Measurements from ENCODE around the gene RCOR1. TPM values are rescaled to one million over a fixed set of nuclear protein-coding genes. Genes with fewer than 3 reads are reported as not detected.

Gene RCOR1
- polyA plus RNA-seq, 1 donor (not counting 4 experiments of a cell fraction or from before 2014, with no cell fraction given) = 27.0 TPM

- H3K4me1 ChIP-seq (ENCODE audit: control insufficient read depth, extremely low read depth, insufficient read depth, low read length) = no peaks in the 10 kb centered on the region
- H3K9me1 ChIP-seq (ENCODE audit: control insufficient read depth, extremely low read depth, insufficient read depth, low read length) = peaks cover 2% of the 10 kb centered on the region
- FAIRE-seq (no peak), DNase-seq (ENCODE audit: low read depth, low spot score) (no peak)
- H3K36me3 ChIP-seq (ENCODE audit: control insufficient read depth in 2 of 2, extremely low read depth in 1 of 2, insufficient read depth in 2 of 2, low read length in 2 of 2) = peaks cover 0 to 6% of the 10 kb centered on the region in 2 experiments
- H3K27ac ChIP-seq (ENCODE audit: control insufficient read depth, insufficient read depth, low read length) = no peak overlapping the region
- H3K79me2 ChIP-seq (ENCODE audit: control insufficient read depth, insufficient read depth, low read length) = peaks cover 88% of the 10 kb centered on the region
- dilution Hi-C loops (cut with MboI; ENCODE audit: extremely low pct_ligation_motif_present, low sequenced_read_pairs) = no loop called here
- H2AFZ ChIP-seq (ENCODE audit: control insufficient read depth, low read length) = no peak overlapping the region
- H3K27me3 ChIP-seq (ENCODE audit: control insufficient read depth, extremely low read depth, insufficient read depth, low read length) = no peaks in the 10 kb centered on the region
- H3K9me3 ChIP-seq (ENCODE audit: control insufficient read depth, low read depth, low read length) = no peaks in the 10 kb centered on the region
- H3K9ac ChIP-seq (ENCODE audit: control insufficient read depth, extremely low read depth, insufficient read depth, low read length) = no peak overlapping the region
- H4K20me1 ChIP-seq (ENCODE audit: control insufficient read depth, extremely low read depth, insufficient read depth, low read length) = peaks cover 24% of the 10 kb centered on the region
- TF ChIP-seq EZH2 (IDR thresholded peaks at IDR 0.05; ENCODE audit: low read length) (no peak), CTCF (optimal IDR thresholded peaks at IDR 0.05 in 1 of 3, IDR thresholded peaks at IDR 0.05 in 1 of 3, conservative IDR thresholded peaks at IDR 0.05 in 1 of 3; ENCODE audit: extremely low read depth in 1 of 3, insufficient read depth in 2 of 3, low read length in 3 of 3) (no peak)
- H3K4me3 ChIP-seq (ENCODE audit: control insufficient read depth in 2 of 3, extremely low read depth in 1 of 3, insufficient read depth in 2 of 3, low read depth in 1 of 3, low read length in 3 of 3) = no peak overlapping the region
- H3K4me2 ChIP-seq (ENCODE audit: control insufficient read depth, extremely low read depth, insufficient read depth, low read depth, low read length) = no peak overlapping the region
These were observed 36.6 kb downstream of the RCOR1 start for GRCh38 chr14:102629011-102629444.

GRCh38 chr14:102629808-102630350 is 37.4 kb downstream of the RCOR1 start:
- no peaks in the 10 kb centered on the region for H3K4me1 ChIP-seq (ENCODE audit: control insufficient read depth, extremely low read depth, insufficient read depth, low read length)
- no peak overlapping the region for H3K4me2 ChIP-seq (ENCODE audit: control insufficient read depth, extremely low read depth, insufficient read depth, low read depth, low read length)
- no peaks in the 10 kb centered on the region for H3K9me3 ChIP-seq (ENCODE audit: control insufficient read depth, low read depth, low read length)
- H3K27ac ChIP-seq (ENCODE audit: control insufficient read depth, insufficient read depth, low read length) = no peak overlapping the region
- H3K27me3 ChIP-seq (ENCODE audit: control insufficient read depth, extremely low read depth, insufficient read depth, low read length) = no peaks in the 10 kb centered on the region
- H3K79me2 ChIP-seq (ENCODE audit: control insufficient read depth, insufficient read depth, low read length) = peaks cover 85% of the 10 kb centered on the region
- peaks cover 18% of the 10 kb centered on the region for H4K20me1 ChIP-seq (ENCODE audit: control insufficient read depth, extremely low read depth, insufficient read depth, low read length)
- dilution Hi-C loops (cut with MboI; ENCODE audit: extremely low pct_ligation_motif_present, low sequenced_read_pairs) = no loop called here
- TF ChIP-seq EZH2 (IDR thresholded peaks at IDR 0.05; ENCODE audit: low read length) = no peak
- H3K9me1 ChIP-seq (ENCODE audit: control insufficient read depth, extremely low read depth, insufficient read depth, low read length) = peaks cover 2% of the 10 kb centered on the region
- FAIRE-seq (no peak), DNase-seq (ENCODE audit: low read depth, low spot score) (no peak)
- H3K4me3 ChIP-seq (ENCODE audit: control insufficient read depth in 2 of 3, extremely low read depth in 1 of 3, insufficient read depth in 2 of 3, low read depth in 1 of 3, low read length in 3 of 3) = no peak overlapping the region
- no peak overlapping the region for H3K9ac ChIP-seq (ENCODE audit: control insufficient read depth, extremely low read depth, insufficient read depth, low read length)
- peaks cover 0 to 6% of the 10 kb centered on the region in 2 experiments for H3K36me3 ChIP-seq (ENCODE audit: control insufficient read depth in 2 of 2, extremely low read depth in 1 of 2, insufficient read depth in 2 of 2, low read length in 2 of 2)
- H2AFZ ChIP-seq (ENCODE audit: control insufficient read depth, low read length) = no peak overlapping the region

- dilution Hi-C loops (cut with MboI; ENCODE audit: extremely low pct_ligation_motif_present, low sequenced_read_pairs) = no loop called here
- Histone ChIP-seq H3K4me3 (ENCODE audit: control insufficient read depth in 2 of 3, extremely low read depth in 1 of 3, insufficient read depth in 2 of 3, low read depth in 1 of 3, low read length in 3 of 3) (no peak overlapping the region), H3K27me3 (ENCODE audit: control insufficient read depth, extremely low read depth, insufficient read depth, low read length) (no peaks in the 10 kb centered on the region), H3K9me1 (ENCODE audit: control insufficient read depth, extremely low read depth, insufficient read depth, low read length) (peaks cover 2% of the 10 kb centered on the region), H4K20me1 (ENCODE audit: control insufficient read depth, extremely low read depth, insufficient read depth, low read length) (peaks cover 17% of the 10 kb centered on the region), H3K79me2 (ENCODE audit: control insufficient read depth, insufficient read depth, low read length) (peaks cover 85% of the 10 kb centered on the region), H3K4me1 (ENCODE audit: control insufficient read depth, extremely low read depth, insufficient read depth, low read length) (no peaks in the 10 kb centered on the region), H3K27ac (ENCODE audit: control insufficient read depth, insufficient read depth, low read length) (no peak overlapping the region), H2AFZ (ENCODE audit: control insufficient read depth, low read length) (no peak overlapping the region), H3K9ac (ENCODE audit: control insufficient read depth, extremely low read depth, insufficient read depth, low read length) (no peak overlapping the region), H3K9me3 (ENCODE audit: control insufficient read depth, low read depth, low read length) (no peaks in the 10 kb centered on the region), H3K4me2 (ENCODE audit: control insufficient read depth, extremely low read depth, insufficient read depth, low read depth, low read length) (no peak overlapping the region), H3K36me3 (ENCODE audit: control insufficient read depth in 2 of 2, extremely low read depth in 1 of 2, insufficient read depth in 2 of 2, low read length in 2 of 2) (peaks cover 0 to 6% of the 10 kb centered on the region in 2 experiments)
- DNase-seq (ENCODE audit: low read depth, low spot score) (no peak), FAIRE-seq (no peak)
- TF ChIP-seq EZH2 (IDR thresholded peaks at IDR 0.05; ENCODE audit: low read length) (no peak), CTCF (optimal IDR thresholded peaks at IDR 0.05 in 1 of 3, IDR thresholded peaks at IDR 0.05 in 1 of 3, conservative IDR thresholded peaks at IDR 0.05 in 1 of 3; ENCODE audit: extremely low read depth in 1 of 3, insufficient read depth in 2 of 3, low read length in 3 of 3) (no peak)
These were observed 38.0 kb downstream of the RCOR1 start for GRCh38 chr14:102630405-102630804.

Data from keratinocyte (primary cell).